ENCODE measurements around the gene VLDLR.

Gene VLDLR

DNA sequence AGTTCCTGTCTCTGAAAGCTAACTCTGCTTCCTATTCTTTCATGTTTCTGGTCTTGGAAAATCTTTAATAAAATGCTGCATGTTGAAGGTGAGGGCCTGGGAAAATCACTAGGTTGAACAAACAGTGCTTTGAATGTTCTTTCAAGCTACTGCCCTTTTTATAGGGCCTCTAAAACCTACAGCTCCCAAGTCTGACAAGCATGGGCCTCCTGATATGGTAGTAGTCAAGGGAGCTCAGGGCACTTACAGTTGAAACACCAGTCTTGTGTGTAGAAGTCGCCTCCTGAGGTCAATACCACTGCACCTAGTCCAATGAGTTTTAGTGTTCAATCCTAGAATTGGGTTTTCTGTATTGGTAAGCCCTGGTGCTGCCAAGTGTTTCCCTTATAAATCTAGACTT lies 20.5 kb downstream of the VLDLR start:
- H3K4me3 ChIP-seq (ENCODE audit: low read depth, low read length), result no peak overlapping the region
- DNase-seq (ENCODE audit: low read depth, low spot score), result no peak
- TF ChIP-seq, protein P1, sequence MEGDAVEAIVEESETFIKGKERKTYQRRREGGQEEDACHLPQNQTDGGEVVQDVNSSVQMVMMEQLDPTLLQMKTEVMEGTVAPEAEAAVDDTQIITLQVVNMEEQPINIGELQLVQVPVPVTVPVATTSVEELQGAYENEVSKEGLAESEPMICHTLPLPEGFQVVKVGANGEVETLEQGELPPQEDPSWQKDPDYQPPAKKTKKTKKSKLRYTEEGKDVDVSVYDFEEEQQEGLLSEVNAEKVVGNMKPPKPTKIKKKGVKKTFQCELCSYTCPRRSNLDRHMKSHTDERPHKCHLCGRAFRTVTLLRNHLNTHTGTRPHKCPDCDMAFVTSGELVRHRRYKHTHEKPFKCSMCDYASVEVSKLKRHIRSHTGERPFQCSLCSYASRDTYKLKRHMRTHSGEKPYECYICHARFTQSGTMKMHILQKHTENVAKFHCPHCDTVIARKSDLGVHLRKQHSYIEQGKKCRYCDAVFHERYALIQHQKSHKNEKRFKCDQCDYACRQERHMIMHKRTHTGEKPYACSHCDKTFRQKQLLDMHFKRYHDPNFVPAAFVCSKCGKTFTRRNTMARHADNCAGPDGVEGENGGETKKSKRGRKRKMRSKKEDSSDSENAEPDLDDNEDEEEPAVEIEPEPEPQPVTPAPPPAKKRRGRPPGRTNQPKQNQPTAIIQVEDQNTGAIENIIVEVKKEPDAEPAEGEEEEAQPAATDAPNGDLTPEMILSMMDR (IDR thresholded peaks at IDR 0.05; ENCODE audit: low read depth, low read length), result no peak
- in situ Hi-C loops (cut with HindIII; ENCODE audit: low sequenced_read_pairs), result no loop called here

- in situ Hi-C loops (cut with HindIII; ENCODE audit: low sequenced_read_pairs), result no loop called here
- TF ChIP-seq, protein P1 (IDR thresholded peaks at IDR 0.05; ENCODE audit: low read depth, low read length), result no peak
- no peak overlapping the region for H3K4me3 ChIP-seq (ENCODE audit: low read depth, low read length)
- DNase-seq (ENCODE audit: low read depth, low spot score), result no peak
Observed at GRCh38 chr9:2645569-2645968, 24.0 kb downstream of the VLDLR start.

DNA sequence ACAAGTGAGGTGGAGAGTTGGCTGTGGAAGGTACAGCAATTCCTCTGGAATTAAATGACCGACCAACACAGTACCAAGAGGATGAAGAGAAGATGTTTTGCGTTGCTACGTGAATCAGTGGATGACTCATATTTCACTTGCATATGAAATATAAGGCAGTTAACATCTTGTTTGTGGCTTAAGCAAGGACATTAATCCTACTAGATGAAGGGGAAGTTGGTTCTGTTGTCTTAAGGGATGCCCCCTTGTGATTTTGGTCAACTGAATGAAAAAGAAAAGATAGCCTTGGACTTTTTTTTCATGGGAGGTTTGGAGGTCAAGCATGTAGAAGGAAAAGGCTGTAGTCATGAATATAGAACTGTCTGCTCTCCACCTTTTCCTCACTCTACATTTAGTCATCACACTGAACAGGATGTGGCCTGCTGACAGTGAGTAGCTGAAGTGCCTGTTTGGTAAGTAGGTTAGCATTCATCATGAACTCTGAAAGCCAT lies 33.9 kb downstream of the VLDLR start:
- TF ChIP-seq, protein P1 (IDR thresholded peaks at IDR 0.05; ENCODE audit: low read depth, low read length), result no peak
- no peak overlapping the region for H3K4me3 ChIP-seq (ENCODE audit: low read depth, low read length)
- DNase-seq (ENCODE audit: low read depth, low spot score), result peak; percentile 96
- in situ Hi-C loops (cut with HindIII; ENCODE audit: low sequenced_read_pairs), result no loop called here

DNA sequence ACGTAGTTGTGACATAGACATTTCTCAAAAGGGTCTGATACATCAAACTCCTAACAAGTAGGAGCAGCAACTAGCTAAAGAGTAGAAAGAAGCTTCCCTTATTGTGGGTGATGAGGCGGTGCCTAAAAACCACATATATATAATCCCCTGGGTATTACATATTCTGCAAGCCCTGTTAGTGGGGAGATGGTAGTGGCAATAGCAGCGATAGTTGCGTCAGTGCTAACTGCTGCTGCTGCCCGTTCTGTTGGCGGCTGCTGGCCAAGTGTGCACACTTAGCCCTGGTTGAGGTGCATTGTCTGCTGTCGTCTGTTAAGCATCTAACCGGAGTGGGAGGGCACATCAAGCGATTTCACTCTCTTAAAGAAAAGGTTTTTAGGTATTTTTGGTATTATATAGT lies 35.8 kb downstream of the VLDLR start:
- no peak for DNase-seq (ENCODE audit: low read depth, low spot score)
- TF ChIP-seq, protein P1 (IDR thresholded peaks at IDR 0.05; ENCODE audit: low read depth, low read length), result no peak

GRCh38 chr9:2662496-2662895 lies 40.9 kb downstream of the VLDLR start:
- H3K4me3 ChIP-seq (ENCODE audit: low read depth, low read length), result no peak overlapping the region
- in situ Hi-C loops (cut with HindIII; ENCODE audit: low sequenced_read_pairs), result no loop called here
- TF ChIP-seq, protein P1 (IDR thresholded peaks at IDR 0.05; ENCODE audit: low read depth, low read length), result peak; percentile 26
- DNase-seq (ENCODE audit: low read depth, low spot score), result no peak

More for the DNA sequence above, 35.8 kb downstream of the VLDLR start:
- in situ Hi-C loops (cut with HindIII; ENCODE audit: low sequenced_read_pairs), result no loop called here
- no peak overlapping the region for H3K4me3 ChIP-seq (ENCODE audit: low read depth, low read length)

GRCh38 chr9:2663461-2664173 lies 42.0 kb downstream of the VLDLR start:
- no peak overlapping the region for H3K4me3 ChIP-seq (ENCODE audit: low read depth, low read length)
- in situ Hi-C loops (cut with HindIII; ENCODE audit: low sequenced_read_pairs), result no loop called here
- DNase-seq (ENCODE audit: low read depth, low spot score), result no peak
- TF ChIP-seq, protein P1 (IDR thresholded peaks at IDR 0.05; ENCODE audit: low read depth, low read length), result no peak
